ENCODE measurements around the gene PAPPA2.
A peak's percentile ranks its signal among the peaks of the same experiment; 100 is the strongest.

The PAPPA2 gene

DNA sequence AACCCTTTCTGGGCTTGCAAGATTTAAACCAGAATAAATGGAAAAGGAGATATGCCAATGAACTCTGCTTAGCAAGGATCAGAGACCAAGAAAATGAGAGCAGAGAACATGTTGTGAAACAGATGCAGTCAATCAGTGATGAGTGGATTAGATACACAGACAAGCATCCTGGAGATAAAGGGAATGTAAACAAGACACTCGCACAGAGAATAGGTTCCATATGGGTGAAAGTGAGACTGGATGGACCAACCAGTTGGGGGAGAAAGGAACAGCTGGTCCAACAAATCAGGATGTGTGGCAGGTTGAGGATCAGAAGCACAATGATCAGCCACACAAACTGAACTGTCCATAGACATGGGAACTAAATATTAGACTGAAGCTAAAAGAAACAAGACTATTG, 363.3 kb downstream of the PAPPA2 start:
- peak; percentile 85 for DNase-seq

- no peak for DNase-seq
These were observed 366.3 kb downstream of the PAPPA2 start for GRCh38 chr1:176829261-176829660.

DNA sequence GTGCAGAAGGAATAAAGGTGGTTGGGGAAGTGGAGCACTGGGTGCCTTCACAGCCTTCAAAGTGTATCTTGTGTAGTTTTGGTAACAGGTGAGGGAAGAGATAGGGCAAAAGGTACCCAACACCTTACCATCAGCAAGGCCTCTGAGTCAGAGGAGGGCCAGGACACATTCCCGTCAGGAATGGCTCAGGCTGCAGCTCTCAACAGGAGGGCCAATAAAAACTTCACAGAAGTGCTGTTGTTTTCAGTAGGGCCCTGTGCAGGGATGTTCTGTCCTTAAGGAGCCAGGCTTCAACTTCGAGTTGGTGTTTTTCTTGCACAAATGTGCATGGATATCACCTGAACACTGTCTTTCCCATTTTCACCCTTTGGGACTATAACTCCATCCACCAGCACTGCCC, 368.2 kb downstream of the PAPPA2 start:
- no peak for DNase-seq

GRCh38 chr1:176837708-176838107, 374.7 kb downstream of the PAPPA2 start:
- peak; percentile 90 for DNase-seq

DNA sequence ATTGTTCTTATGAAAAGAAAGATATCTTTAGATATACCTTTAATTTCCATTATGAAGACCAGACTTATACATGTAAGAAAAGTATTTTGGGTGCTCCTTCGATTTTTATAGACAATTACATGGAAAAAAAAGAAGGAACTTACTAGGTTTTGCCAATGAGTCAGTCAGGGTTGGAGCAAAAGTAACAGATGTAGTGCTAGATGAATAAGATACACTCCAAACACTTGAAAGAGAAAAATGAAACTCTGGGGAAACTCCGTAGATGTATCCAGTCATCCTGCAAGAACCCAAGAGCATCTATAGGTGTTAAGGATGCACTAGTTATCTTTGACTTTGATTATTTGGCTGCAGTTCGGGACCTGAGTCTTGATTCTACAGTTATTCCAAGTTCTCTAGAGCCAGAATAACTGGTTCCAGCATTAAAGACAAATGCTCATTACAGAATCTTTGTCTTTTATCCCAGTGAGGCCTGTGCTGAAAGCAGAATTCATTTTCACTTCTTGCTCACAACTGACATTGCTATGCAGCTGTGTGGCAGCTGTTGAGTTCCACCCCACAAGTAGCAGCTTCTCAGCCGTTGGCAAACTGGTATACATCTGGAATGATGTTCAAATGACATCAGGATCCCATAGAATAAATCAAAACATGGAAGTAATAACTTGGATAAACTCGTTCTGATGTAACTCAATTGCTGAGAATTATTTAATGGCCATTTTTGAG, 375.5 kb downstream of the PAPPA2 start:
- DNase-seq: no peak

DNA sequence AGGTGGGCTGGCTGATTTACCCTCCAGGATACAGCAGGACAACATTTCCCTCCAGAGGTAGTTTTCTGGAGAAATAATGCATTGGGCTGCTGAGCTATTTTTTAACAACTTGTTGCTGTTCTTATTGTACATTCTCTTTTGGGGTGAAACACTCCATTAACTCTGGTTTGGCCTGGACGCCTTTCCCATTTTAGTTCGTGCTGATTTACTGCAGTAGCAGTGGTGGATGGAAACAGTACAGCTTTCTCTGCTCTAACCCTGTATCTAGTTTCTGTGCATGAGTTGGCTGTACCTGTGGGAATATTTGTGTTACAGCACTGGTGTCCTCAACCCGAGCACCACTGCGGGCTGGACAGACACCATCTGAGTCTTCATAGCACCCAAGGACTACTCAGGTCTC, 376.2 kb downstream of the PAPPA2 start:
- DNase-seq: no peak

DNA sequence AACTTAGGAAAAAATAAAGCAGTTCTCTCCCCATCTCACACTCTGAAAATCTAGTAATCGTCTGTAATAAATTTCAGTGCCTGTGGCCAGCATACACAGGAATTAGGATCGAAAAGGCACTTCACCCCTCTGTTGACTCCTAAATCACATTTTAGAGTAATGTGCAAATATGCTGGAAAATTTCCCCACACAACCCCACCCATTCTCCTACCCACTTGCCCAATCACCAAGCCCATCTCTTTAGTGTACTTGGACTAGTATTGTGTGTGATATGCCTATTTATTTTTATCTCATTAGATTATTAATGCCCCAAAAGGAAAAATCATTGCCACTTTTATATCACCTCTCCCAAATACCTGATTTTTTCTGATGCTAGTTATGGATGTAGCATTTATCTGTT, 378.3 kb downstream of the PAPPA2 start:
- no peak for DNase-seq

DNA sequence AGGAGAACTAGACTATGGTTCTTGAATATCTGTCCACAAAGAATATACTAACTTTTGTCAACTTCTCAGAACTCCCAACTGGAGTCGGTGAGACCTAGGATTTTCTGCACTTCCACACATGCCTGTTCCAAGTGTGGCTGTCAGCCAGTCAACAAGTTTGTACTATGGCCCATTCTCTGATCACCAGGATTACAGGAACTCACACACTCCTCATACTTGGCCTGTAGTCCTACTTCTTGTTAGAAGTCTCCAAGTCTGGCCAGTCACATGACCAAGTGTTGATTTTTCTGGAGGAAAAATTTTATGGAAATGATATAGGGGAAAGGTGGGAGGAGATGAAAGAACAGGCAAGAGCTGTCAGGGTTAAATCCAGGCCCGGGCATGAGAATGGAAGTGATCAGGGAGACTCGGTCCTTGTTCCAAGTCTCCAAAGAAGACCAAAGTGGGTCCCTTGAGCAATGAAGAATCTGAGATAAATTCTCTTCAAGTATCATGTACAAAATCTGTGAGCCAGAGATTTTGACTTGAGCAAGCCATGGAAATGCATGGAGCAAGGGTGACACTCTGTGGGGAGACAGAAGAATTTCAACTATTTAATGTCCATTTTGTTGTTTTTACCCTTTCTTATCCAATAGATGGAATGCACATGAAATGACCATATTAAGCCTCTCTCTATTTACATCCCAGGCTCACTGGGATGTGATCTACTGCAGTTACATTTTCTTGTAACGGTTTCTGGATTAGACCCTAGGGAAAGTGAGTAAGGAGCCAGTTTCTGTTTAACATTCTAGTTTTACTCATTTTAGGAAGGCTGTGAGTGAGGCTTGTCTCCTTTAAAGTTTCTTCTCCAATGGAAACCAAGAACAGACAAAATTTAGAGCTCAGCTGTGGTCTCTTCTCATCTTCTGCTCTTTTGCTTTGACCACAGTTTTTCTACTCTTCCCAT, 380.6 kb downstream of the PAPPA2 start:
- DNase-seq: peak; percentile 68

- no peak for DNase-seq
These were observed 384.1 kb downstream of the PAPPA2 start for GRCh38 chr1:176847052-176847451.

DNA sequence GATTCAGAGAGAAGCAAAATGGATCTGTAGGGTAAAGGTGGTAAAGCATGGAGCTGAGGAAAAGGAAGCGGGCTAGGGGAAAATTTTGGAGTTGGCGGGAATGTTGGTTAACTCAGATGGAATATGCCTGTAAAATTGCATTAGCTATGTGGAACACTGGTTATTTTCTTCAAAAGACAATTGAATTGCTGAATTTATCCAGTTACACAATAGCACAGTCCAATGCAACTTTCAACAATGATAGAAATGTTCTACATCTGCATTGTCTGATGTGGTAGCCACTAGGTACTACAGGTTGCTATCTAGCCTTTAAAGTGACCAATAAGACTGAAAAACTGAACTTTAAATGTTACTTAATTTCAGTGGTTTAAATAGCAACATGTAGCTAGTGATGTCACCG, 386.3 kb downstream of the PAPPA2 start:
- no peak for DNase-seq

- DNase-seq: no peak
These were observed 387.9 kb downstream of the PAPPA2 start for GRCh38 chr1:176850871-176851270.

DNA sequence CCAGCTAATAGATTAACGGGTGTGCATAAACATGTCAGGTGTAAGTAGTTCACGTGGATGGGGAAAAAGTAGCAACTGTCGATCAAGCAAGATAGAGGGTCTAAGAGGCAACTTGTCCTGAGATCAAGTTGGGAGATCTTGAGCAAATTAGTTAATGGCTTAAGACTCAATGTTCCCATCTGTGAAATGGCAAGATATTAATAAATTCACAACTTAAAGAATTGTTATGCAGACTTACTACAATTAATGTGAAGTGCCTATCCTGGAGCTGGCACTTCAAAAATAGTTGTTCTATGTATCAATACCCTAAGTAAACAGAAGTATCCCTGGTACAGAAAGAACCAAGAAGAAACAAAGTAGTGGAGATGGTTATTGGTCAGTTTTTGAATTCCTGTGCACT, 389.1 kb downstream of the PAPPA2 start:
- no peak for DNase-seq

GRCh38 chr1:176853503-176853902, 390.5 kb downstream of the PAPPA2 start:
- no peak for DNase-seq

GRCh38 chr1:176854121-176854520, 391.1 kb downstream of the PAPPA2 start:
- no peak for DNase-seq

- peak; percentile 47 for DNase-seq
These were observed 392.1 kb downstream of the PAPPA2 start for GRCh38 chr1:176854758-176855745.

GRCh38 chr1:176857632-176858031, 394.7 kb downstream of the PAPPA2 start:
- no peak for DNase-seq

- DNase-seq: no peak
These were observed 395.5 kb downstream of the PAPPA2 start for GRCh38 chr1:176858433-176858916.

DNA sequence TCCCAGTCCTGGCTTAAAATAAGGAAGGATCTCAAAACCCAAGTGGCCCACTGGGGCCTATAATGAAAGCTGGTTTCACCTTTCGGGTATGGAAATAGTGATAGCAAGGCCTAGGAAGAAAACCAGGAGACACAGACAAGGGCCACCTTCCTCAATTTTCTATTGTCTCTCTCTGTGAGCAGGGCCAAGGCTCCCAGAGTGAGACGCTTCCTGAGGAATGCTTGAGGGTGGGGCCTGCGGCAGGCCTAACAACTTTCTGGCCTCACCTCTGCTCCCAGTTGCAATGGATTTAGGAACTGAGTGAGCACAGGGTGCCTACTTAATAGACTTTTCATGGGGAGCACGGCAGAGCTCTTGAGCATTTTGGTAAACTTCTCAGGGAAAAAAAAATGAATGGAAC, 400.6 kb downstream of the PAPPA2 start:
- DNase-seq: no peak

GRCh38 chr1:176864211-176864610, 401.2 kb downstream of the PAPPA2 start:
- no peak for DNase-seq

GRCh38 chr1:176866011-176866714, 403.2 kb downstream of the PAPPA2 start:
- no peak for DNase-seq

- DNase-seq: no peak
These were observed 406.6 kb downstream of the PAPPA2 start for GRCh38 chr1:176869577-176869976.

- DNase-seq: no peak
These were observed 414.1 kb downstream of the PAPPA2 start for GRCh38 chr1:176876966-176877515.
